H9 (cell line): ENCODE measurements around the gene HLA-F. TPM values are rescaled to one million over a fixed set of nuclear protein-coding genes. Genes with fewer than 3 reads are reported as not detected.
A peak's percentile ranks its signal among the peaks of the same experiment; 100 is the strongest.

Source experiments
- DNase-seq: peaks from one replicate; pipeline ENCODE4 v3.0.0-alpha.2; 2017
- H2AFZ ChIP-seq: one replicate; pipeline ENCODE4 v1.6.1; 2013; ENCODE audit warnings: mild to moderate bottlenecking, low read length, control low read depth, moderate library complexity
- H2AK5ac ChIP-seq: 2 replicates; pipeline ENCODE4 v1.6.1; 2013; ENCODE audit warnings: low read length, control low read depth, mixed read lengths; ENCODE audit not compliant: insufficient read length
- H2BK120ac ChIP-seq: one replicate; pipeline ENCODE4 v1.6.1; 2013; ENCODE audit warnings: low read depth, mild to moderate bottlenecking, low read length, control low read depth, inconsistent platforms; ENCODE audit not compliant: poor library complexity, severe bottlenecking
- H2BK12ac ChIP-seq: 2 replicates; pipeline ENCODE4 v1.6.1; 2013; ENCODE audit warnings: low read length, control low read depth, mixed read lengths, low read depth; ENCODE audit not compliant: insufficient read length
- H2BK15ac ChIP-seq: 2 replicates; pipeline ENCODE4 v1.6.1; 2013; ENCODE audit warnings: low read depth, low read length, control low read depth
- H2BK20ac ChIP-seq: one replicate; pipeline ENCODE4 v1.6.1; 2013; ENCODE audit warnings: low read depth, mild to moderate bottlenecking, low read length, control low read depth, inconsistent platforms; ENCODE audit not compliant: poor library complexity, severe bottlenecking
- H2BK5ac ChIP-seq: 2 replicates; pipeline ENCODE4 v1.6.1; 2013; ENCODE audit warnings: low read length, control low read depth, mixed read lengths; ENCODE audit not compliant: insufficient read length
- H3K14ac ChIP-seq: 2 replicates; pipeline ENCODE4 v1.6.1; 2013; ENCODE audit warnings: low read length, control low read depth; ENCODE audit not compliant: insufficient read depth
- H3K18ac ChIP-seq: 2 replicates; pipeline ENCODE4 v1.6.1; 2013; ENCODE audit warnings: low read depth, mild to moderate bottlenecking, mixed read lengths, low read length, control low read depth; ENCODE audit not compliant: insufficient read length
- H3K23ac ChIP-seq: 2 replicates; pipeline ENCODE4 v1.6.1; 2013; ENCODE audit warnings: low read length, control low read depth, mixed read lengths, low read depth; ENCODE audit not compliant: insufficient read length
- H3K23me2 ChIP-seq: 2 replicates; pipeline ENCODE4 v1.6.1; 2013; ENCODE audit warnings: low read depth, mild to moderate bottlenecking, mixed read lengths, low read length, control low read depth; ENCODE audit not compliant: insufficient read length, poor library complexity, severe bottlenecking
- H3K27ac ChIP-seq: 2 replicates; pipeline ENCODE4 v1.5.1; 2013; ENCODE audit warnings: low read length, control low read depth, mixed read lengths, low read depth; ENCODE audit not compliant: insufficient read length
- H3K27me3 ChIP-seq: 2 replicates; pipeline ENCODE4 v1.6.1; 2013; ENCODE audit warnings: low read length, control low read depth, inconsistent platforms; ENCODE audit not compliant: insufficient read depth
- H3K4ac ChIP-seq: 2 replicates; pipeline ENCODE4 v1.6.1; 2013; ENCODE audit warnings: low read depth, mild to moderate bottlenecking, control low read depth, inconsistent platforms, low read length, moderate library complexity
- H3K4me1 ChIP-seq: 2 replicates; pipeline ENCODE4 v1.6.1; 2013; ENCODE audit warnings: low read length, control low read depth, inconsistent platforms; ENCODE audit not compliant: insufficient read depth
- H3K4me2 ChIP-seq: 2 replicates; pipeline ENCODE4 v1.6.1; 2013; ENCODE audit warnings: low read length, control low read depth, mixed read lengths; ENCODE audit not compliant: insufficient read length, insufficient read depth
- H3K56ac ChIP-seq: 2 replicates; pipeline ENCODE4 v1.6.1; 2013; ENCODE audit warnings: low read depth, mild to moderate bottlenecking, mixed read lengths, low read length, control low read depth; ENCODE audit not compliant: insufficient read length
- H3K79me1 ChIP-seq: 2 replicates; pipeline ENCODE4 v1.6.1; 2013; ENCODE audit warnings: low read depth, mild to moderate bottlenecking, moderate library complexity, low read length, control low read depth, inconsistent platforms; ENCODE audit not compliant: insufficient read depth, poor library complexity, severe bottlenecking
- H3K79me2 ChIP-seq: 2 replicates; pipeline ENCODE4 v1.6.1; 2013; ENCODE audit warnings: low read length, control low read depth, inconsistent platforms; ENCODE audit not compliant: insufficient read depth
- H3K9ac ChIP-seq: 2 replicates; pipeline ENCODE4 v1.6.1; 2013; ENCODE audit warnings: low read length, control low read depth, mixed read lengths; ENCODE audit not compliant: insufficient read length; ENCODE audit errors: extremely low read depth
- H3K9me3 ChIP-seq: one replicate; pipeline ENCODE4 v1.6.1; 2013; ENCODE audit warnings: low read depth, low read length, inconsistent platforms; ENCODE audit not compliant: control insufficient read depth
- H3T11ph ChIP-seq: one replicate; pipeline ENCODE4 v1.6.1; 2013; ENCODE audit warnings: mild to moderate bottlenecking, low read length, control low read depth, inconsistent platforms
- H4K20me1 ChIP-seq: one replicate; pipeline ENCODE4 v1.6.1; 2013; ENCODE audit not compliant: control insufficient read depth, insufficient read length, insufficient read depth
- H4K5ac ChIP-seq: 2 replicates; pipeline ENCODE4 v1.6.1; 2013; ENCODE audit warnings: low read depth, mild to moderate bottlenecking, mixed read lengths, low read length, control low read depth; ENCODE audit not compliant: insufficient read length
- H4K8ac ChIP-seq: replicated peaks from 2 replicates; pipeline ENCODE4 v1.6.1; 2013; ENCODE audit warnings: low read length, control low read depth, mixed read lengths, low read depth; ENCODE audit not compliant: insufficient read length
- H4K91ac ChIP-seq: 2 replicates; pipeline ENCODE4 v1.6.1; 2013; ENCODE audit warnings: low read depth, mild to moderate bottlenecking, moderate library complexity, mixed read lengths, low read length, control low read depth; ENCODE audit not compliant: insufficient read length
- H3K27ac Mint-ChIP-seq, 3 experiments: 2 replicates in 2 of 3; 3 replicates in 1 of 3; pipeline ENCODE4 v1.8.0; 2020 to 2021; ENCODE audit warnings: mixed read lengths in 3 of 3, mild to moderate bottlenecking in 1 of 3, moderate library complexity in 1 of 3
- H3K27me3 Mint-ChIP-seq: 2 replicates; pipeline ENCODE4 v1.8.0; 2021; ENCODE audit warnings: low read depth, mild to moderate bottlenecking, moderate library complexity, mixed read lengths
- H3K36me3 Mint-ChIP-seq, 3 experiments: 2 replicates in 2 of 3; 3 replicates in 1 of 3; pipeline ENCODE4 v1.8.0; 2020 to 2021; ENCODE audit warnings: low read depth in 3 of 3, mixed read lengths in 3 of 3; ENCODE audit not compliant: insufficient read depth in 1 of 3
- H3K4me1 Mint-ChIP-seq, 2 experiments: 2 replicates each; pipeline ENCODE4 v1.8.0; 2020; ENCODE audit warnings: mixed read lengths in 2 of 2
- H3K4me3 Mint-ChIP-seq, 2 experiments: 2 replicates in 1 of 2; 3 replicates in 1 of 2; pipeline ENCODE4 v1.8.0; 2020 to 2021; ENCODE audit warnings: mild to moderate bottlenecking in 2 of 2, mixed read lengths in 2 of 2, moderate library complexity in 1 of 2
- H3K9me3 Mint-ChIP-seq, 2 experiments: 2 replicates in 1 of 2; 3 replicates in 1 of 2; pipeline ENCODE4 v1.8.0; 2020; ENCODE audit warnings: mild to moderate bottlenecking in 2 of 2, mixed read lengths in 2 of 2, moderate library complexity in 1 of 2
- WGBS: extraction: QIAGEN DNeasy Blood & Tissue Kit; methylation state at CpG from one replicate; pipeline ENCODE4 v1.1.7; 2013; ENCODE audit warnings: missing lambda C conversion rate, low lambda C conversion rate, mixed read lengths; ENCODE audit not compliant: insufficient read length; ENCODE audit errors: extremely low coverage; 5-methylcytosine and 5-hydroxymethylcytosine counted together
- total RNA-seq: library from RNA; stranded (reverse); gene quantifications from 2 replicates; pipeline ENCODE4 v1.2.1, GENCODE V29; 2021
- TF ChIP-seq, protein P1 (sequence below): fragments of 200-600 bp; sonication (generic); conservative IDR thresholded peaks from 3 replicates; pipeline ENCODE4 v1.8.0; 2021; ENCODE audit warnings: antibody characterized with exemption, mild to moderate bottlenecking

The HLA-F gene
- total RNA-seq, 1 experiment from 2014 or later = 7.4 TPM

DNA sequence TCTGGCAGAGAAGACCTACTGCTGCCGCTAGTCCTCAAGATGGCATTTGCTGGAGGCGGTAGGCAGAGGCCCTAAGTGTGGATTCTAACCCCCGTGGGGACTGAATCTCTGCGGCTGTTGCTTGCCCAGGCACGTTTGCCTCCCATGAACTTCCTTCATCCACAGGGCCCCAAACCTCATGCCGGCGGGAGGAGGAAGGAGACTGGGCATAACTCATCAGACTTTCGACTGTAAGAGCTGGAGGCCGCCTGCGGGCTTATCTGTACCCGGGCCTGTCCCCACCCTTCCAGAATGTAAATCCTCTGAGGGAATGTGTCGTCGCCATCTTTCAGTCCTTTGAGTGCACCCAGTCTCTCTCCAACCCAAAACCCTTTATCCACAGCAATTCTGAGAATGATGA is 43.3 kb upstream of the HLA-F start:
- H3K4ac ChIP-seq = no peak overlapping the region
- H3K9me3 ChIP-seq = no peaks in the 10 kb centered on the region
- no peaks in the 10 kb centered on the region for H3K79me2 ChIP-seq
- H4K8ac ChIP-seq = no peak overlapping the region
- H3K27me3 Mint-ChIP-seq = no peaks in the 10 kb centered on the region
- no peaks in the 10 kb centered on the region for H3K23me2 ChIP-seq
- no peak overlapping the region for H2BK15ac ChIP-seq
- no peak overlapping the region for H3K4me3 Mint-ChIP-seq
- no peak overlapping the region for H2AK5ac ChIP-seq
- DNase-seq = no peak
- H3K27ac Mint-ChIP-seq = peak overlapping the region in 2 of 3 experiments; percentile 81 to 83; a peak in 3 of 7 replicates
- no peak overlapping the region for H2BK12ac ChIP-seq
- no peak overlapping the region for H2BK120ac ChIP-seq
- H3K9me3 Mint-ChIP-seq = peaks cover 0 to 2% of the 10 kb centered on the region in 2 experiments; a peak in 3 of 5 replicates
- no peak overlapping the region for H3K14ac ChIP-seq
- H3T11ph ChIP-seq = no peak overlapping the region
- H4K91ac ChIP-seq = no peak overlapping the region
- H2BK20ac ChIP-seq = no peak overlapping the region
- H2BK5ac ChIP-seq = no peak overlapping the region
- H3K27me3 ChIP-seq = no peaks in the 10 kb centered on the region
- H4K5ac ChIP-seq = no peak overlapping the region
- H3K4me1 ChIP-seq = peaks cover 7% of the 10 kb centered on the region; the same call in 1 of the 2 replicates
- no peak overlapping the region for H3K27ac ChIP-seq
- H3K4me2 ChIP-seq = no peak overlapping the region
- H3K36me3 Mint-ChIP-seq = peaks cover 1 to 11% (median 4%) of the 10 kb centered on the region in 3 experiments; a peak in 6 of 7 replicates
- no peak overlapping the region for H3K56ac ChIP-seq
- H3K9ac ChIP-seq = no peak overlapping the region
- H4K20me1 ChIP-seq = no peaks in the 10 kb centered on the region
- H3K79me1 ChIP-seq = no peaks in the 10 kb centered on the region
- TF ChIP-seq, protein P1, sequence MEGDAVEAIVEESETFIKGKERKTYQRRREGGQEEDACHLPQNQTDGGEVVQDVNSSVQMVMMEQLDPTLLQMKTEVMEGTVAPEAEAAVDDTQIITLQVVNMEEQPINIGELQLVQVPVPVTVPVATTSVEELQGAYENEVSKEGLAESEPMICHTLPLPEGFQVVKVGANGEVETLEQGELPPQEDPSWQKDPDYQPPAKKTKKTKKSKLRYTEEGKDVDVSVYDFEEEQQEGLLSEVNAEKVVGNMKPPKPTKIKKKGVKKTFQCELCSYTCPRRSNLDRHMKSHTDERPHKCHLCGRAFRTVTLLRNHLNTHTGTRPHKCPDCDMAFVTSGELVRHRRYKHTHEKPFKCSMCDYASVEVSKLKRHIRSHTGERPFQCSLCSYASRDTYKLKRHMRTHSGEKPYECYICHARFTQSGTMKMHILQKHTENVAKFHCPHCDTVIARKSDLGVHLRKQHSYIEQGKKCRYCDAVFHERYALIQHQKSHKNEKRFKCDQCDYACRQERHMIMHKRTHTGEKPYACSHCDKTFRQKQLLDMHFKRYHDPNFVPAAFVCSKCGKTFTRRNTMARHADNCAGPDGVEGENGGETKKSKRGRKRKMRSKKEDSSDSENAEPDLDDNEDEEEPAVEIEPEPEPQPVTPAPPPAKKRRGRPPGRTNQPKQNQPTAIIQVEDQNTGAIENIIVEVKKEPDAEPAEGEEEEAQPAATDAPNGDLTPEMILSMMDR = no peak
- peaks cover 31 to 43% of the 10 kb centered on the region in 2 experiments for H3K4me1 Mint-ChIP-seq
- WGBS = no CpG with 5 or more reads among the region's 13 CpGs
- no peak overlapping the region for H3K23ac ChIP-seq
- no peak overlapping the region for H2AFZ ChIP-seq
- peak overlapping the region; percentile 11 for H3K18ac ChIP-seq
